ENCODE results near the gene RAI1.

DNA sequence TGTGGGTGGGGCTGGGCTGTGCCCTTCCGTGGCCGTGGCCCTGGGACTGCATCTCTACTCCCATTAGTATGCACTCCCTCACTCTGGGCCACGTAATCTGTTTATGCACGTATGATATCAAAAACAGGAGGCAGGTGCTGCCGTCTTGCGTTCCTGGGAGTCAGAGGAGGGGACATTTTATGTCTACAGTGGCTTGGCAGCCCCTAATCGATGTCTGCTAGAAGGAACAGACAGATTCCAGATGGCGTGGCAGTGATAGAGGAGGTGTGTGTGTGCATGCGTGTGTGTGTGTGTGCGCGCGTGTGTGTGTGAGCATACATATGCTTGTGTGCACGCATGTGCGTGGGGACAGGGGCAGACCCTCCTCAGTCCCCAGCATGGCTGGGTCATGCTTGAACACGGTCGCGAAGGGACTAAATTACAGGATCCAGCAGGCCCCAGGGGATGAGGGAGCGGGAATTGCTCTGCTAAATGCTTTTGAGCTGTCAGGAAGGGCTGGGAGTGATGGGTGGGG, 110.8 kb downstream of the RAI1 start:
- TF ChIP-seq POLR2AphosphoS5 (IDR thresholded peaks at IDR 0.05; ENCODE audit: borderline replicate concordance, low read depth, low read length) (no peak), EZH2 (IDR thresholded peaks at IDR 0.05) (no peak)
